Keratinocyte (primary cell): ENCODE measurements around the gene CACNA1E.

Source experiments
- CTCF ChIP-seq, 3 experiments: IDR thresholded peaks in 1 of 3; conservative IDR thresholded peaks in 1 of 3; optimal IDR thresholded peaks in 1 of 3; 2 replicates in 2 of 3; 3 replicates in 1 of 3; pipeline versions ENCODE3 to v1.5.1; 2011; ENCODE audit warnings: low read length in 3 of 3, mild to moderate bottlenecking in 3 of 3, moderate library complexity in 2 of 3, control low read depth in 1 of 3, inconsistent platforms in 1 of 3; ENCODE audit not compliant: insufficient read depth in 2 of 3; ENCODE audit errors: extremely low read depth in 1 of 3
- EZH2 ChIP-seq: IDR thresholded peaks from one replicate; pipeline ENCODE4 v1.6.1; 2012; ENCODE audit warnings: inconsistent platforms, mild to moderate bottlenecking, low read length, moderate library complexity

- TF ChIP-seq CTCF (optimal IDR thresholded peaks at IDR 0.05 in 1 of 3, IDR thresholded peaks at IDR 0.05 in 1 of 3, conservative IDR thresholded peaks at IDR 0.05 in 1 of 3; ENCODE audit: extremely low read depth in 1 of 3, insufficient read depth in 2 of 3, low read length in 3 of 3) (no peak), EZH2 (no peak)
Observed at GRCh38 chr1:181632960-181633359, 149.6 kb downstream of the CACNA1E start.
